Parathyroid adenoma (tissue), 2 donors: ENCODE measurements around the gene RBM33.

Experiments used
- H2AFZ ChIP-seq: fragments of 300-600 bp; sonication (generic); one replicate; pipeline ENCODE4 v1.7.0; 2017; ENCODE audit warnings: antibody characterized with exemption, mild to moderate bottlenecking
- H3K27ac ChIP-seq: fragments of 300-600 bp; sonication (generic); one replicate; pipeline ENCODE4 v1.7.0; 2017
- H3K27me3 ChIP-seq: fragments of 300-600 bp; sonication (generic); one replicate; pipeline ENCODE4 v1.7.0; 2017; ENCODE audit warnings: low read length; ENCODE audit not compliant: control insufficient read depth, insufficient read depth
- H3K36me3 ChIP-seq: fragments of 300-600 bp; sonication (generic); one replicate; pipeline ENCODE4 v1.7.0; 2017; ENCODE audit warnings: low read length; ENCODE audit not compliant: control insufficient read depth, insufficient read depth
- H3K4me1 ChIP-seq: fragments of 300-600 bp; sonication (generic); one replicate; pipeline ENCODE4 v1.7.0; 2017; ENCODE audit warnings: control low read depth
- H3K4me2 ChIP-seq: fragments of 300-600 bp; sonication (generic); one replicate; pipeline ENCODE4 v1.7.0; 2017; ENCODE audit warnings: low read length
- H3K4me3 ChIP-seq: fragments of 300-600 bp; sonication (generic); one replicate; pipeline ENCODE4 v1.7.0; 2017; ENCODE audit warnings: low read depth, low read length
- H3K79me2 ChIP-seq: fragments of 300-600 bp; sonication (generic); one replicate; pipeline ENCODE4 v1.7.0; 2017; ENCODE audit warnings: control low read depth
- H3K9ac ChIP-seq: fragments of 300-600 bp; sonication (generic); one replicate; pipeline ENCODE4 v1.7.0; 2017; ENCODE audit warnings: mild to moderate bottlenecking
- H3K9me3 ChIP-seq: fragments of 300-600 bp; sonication (generic); one replicate; pipeline ENCODE4 v1.7.0; 2017; ENCODE audit warnings: low read length; ENCODE audit not compliant: control insufficient read depth
- CTCF ChIP-seq: fragments of 300-600 bp; sonication (generic); IDR thresholded peaks from one replicate; pipeline ENCODE4 v1.7.0; 2017; ENCODE audit warnings: antibody characterized with exemption, mild to moderate bottlenecking
- donor health status: primary hyperparathyroidism.

The RBM33 gene

GRCh38 chr7:155699180-155699579, 54.7 kb downstream of the RBM33 start:
- no peak overlapping the region for H3K4me2 ChIP-seq
- H3K4me3 ChIP-seq = no peak overlapping the region
- no peaks in the 10 kb centered on the region for H3K27me3 ChIP-seq

GRCh38 chr7:155700847-155701246, 56.4 kb downstream of the RBM33 start:
- H3K27me3 ChIP-seq = no peaks in the 10 kb centered on the region
- TF ChIP-seq CTCF = no peak
- H3K27ac ChIP-seq = no peak overlapping the region
- no peaks in the 10 kb centered on the region for H3K4me1 ChIP-seq
- no peaks in the 10 kb centered on the region for H3K36me3 ChIP-seq
- H2AFZ ChIP-seq = no peak overlapping the region
- peaks cover 48% of the 10 kb centered on the region for H3K79me2 ChIP-seq
- H3K4me3 ChIP-seq = no peak overlapping the region
- no peak overlapping the region for H3K4me2 ChIP-seq
- no peaks in the 10 kb centered on the region for H3K9me3 ChIP-seq
- no peak overlapping the region for H3K9ac ChIP-seq

More at GRCh38 chr7:155699180-155699579, 54.7 kb downstream of the RBM33 start:
- H3K27ac ChIP-seq = no peak overlapping the region
- H3K9ac ChIP-seq = no peak overlapping the region
- no peaks in the 10 kb centered on the region for H3K9me3 ChIP-seq
- peaks cover 56% of the 10 kb centered on the region for H3K79me2 ChIP-seq
- H3K36me3 ChIP-seq = no peaks in the 10 kb centered on the region
- no peaks in the 10 kb centered on the region for H3K4me1 ChIP-seq
- no peak for TF ChIP-seq CTCF
- H2AFZ ChIP-seq = no peak overlapping the region

GRCh38 chr7:155701972-155702544, 57.6 kb downstream of the RBM33 start:
- Histone ChIP-seq H3K27ac (no peak overlapping the region), H3K27me3 (no peaks in the 10 kb centered on the region), H3K36me3 (no peaks in the 10 kb centered on the region), H2AFZ (no peak overlapping the region), H3K4me3 (no peak overlapping the region), H3K9ac (no peak overlapping the region), H3K79me2 (peaks cover 51% of the 10 kb centered on the region), H3K9me3 (no peaks in the 10 kb centered on the region), H3K4me2 (no peak overlapping the region), H3K4me1 (no peaks in the 10 kb centered on the region)
- TF ChIP-seq CTCF = no peak

DNA sequence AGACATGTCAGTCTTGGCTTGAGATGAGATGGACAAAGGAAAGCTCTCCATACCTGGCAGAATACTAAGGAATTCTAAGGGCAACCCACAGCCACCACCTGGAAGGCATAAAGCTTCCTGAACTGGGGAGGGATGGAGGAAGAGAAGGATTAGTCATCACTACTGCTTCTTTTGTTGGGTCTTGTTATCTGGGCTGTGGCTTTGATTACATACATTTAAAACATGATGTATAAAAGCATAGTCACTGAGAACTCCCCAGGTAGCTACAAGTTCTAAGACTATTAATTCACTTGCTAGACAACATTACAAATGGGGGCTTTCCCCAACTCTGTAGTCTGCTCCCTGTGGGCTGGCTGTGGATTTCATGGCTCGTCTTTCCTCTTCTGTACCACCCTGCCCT, 58.2 kb downstream of the RBM33 start:
- Histone ChIP-seq H2AFZ (no peak overlapping the region), H3K9me3 (no peaks in the 10 kb centered on the region), H3K4me1 (no peaks in the 10 kb centered on the region), H3K4me2 (no peak overlapping the region), H3K9ac (no peak overlapping the region), H3K27ac (no peak overlapping the region), H3K27me3 (no peaks in the 10 kb centered on the region), H3K79me2 (peaks cover 49% of the 10 kb centered on the region), H3K4me3 (no peak overlapping the region), H3K36me3 (no peaks in the 10 kb centered on the region)
- TF ChIP-seq CTCF = no peak

GRCh38 chr7:155705623-155706360, 61.3 kb downstream of the RBM33 start:
- Histone ChIP-seq H3K27me3 (no peaks in the 10 kb centered on the region), H3K79me2 (peaks cover 51% of the 10 kb centered on the region), H3K4me2 (no peak overlapping the region), H3K27ac (no peak overlapping the region), H2AFZ (no peak overlapping the region), H3K9me3 (no peaks in the 10 kb centered on the region), H3K9ac (no peak overlapping the region), H3K4me1 (no peaks in the 10 kb centered on the region), H3K4me3 (no peak overlapping the region), H3K36me3 (no peaks in the 10 kb centered on the region)
- no peak for TF ChIP-seq CTCF
